Muscle of back (tissue), 13 donors: ENCODE measurements around the gene EPB41L3. TPM values are rescaled to one million over a fixed set of nuclear protein-coding genes. Genes with fewer than 3 reads are reported as not detected.

Experiments used
- DNase-seq, 3 donors: peaks; one replicate each; pipeline versions ENCODE4 v3.0.0 to v3.0.0-alpha.2; 2013
- long read RNA-seq, 9 donors: transcript quantifications; one replicate each; lab custom pipeline, GENCODE V29; 2026
- polyA plus RNA-seq, 10 donors: library from polyadenylated mRNA; unstranded; fragments of 120-200 nt; gene quantifications; one replicate each; pipeline ENCODE4 v1.2.1, GENCODE V29; 2013; ENCODE audit not compliant: insufficient read length in 10 of 10

Gene EPB41L3
- polyA plus RNA-seq: 100 to 1,000 TPM in 5 of 10 donors, 10 to 100 TPM in 5; 82.9 to 139 (median 98.9) TPM
- long read RNA-seq, donor 1, full-length matches to known transcripts: 3 of 16 reads
- long read RNA-seq, donor 1, partial matches to known transcripts: 13 of 16 reads
- long read RNA-seq, donor 1, other reads (novel, unspliced or antisense): 0 of 16 reads
- long read RNA-seq, donor 2, full-length matches to known transcripts: 4 of 4 reads
- long read RNA-seq, donor 2, partial matches to known transcripts: 0 of 4 reads
- long read RNA-seq, donor 2, other reads (novel, unspliced or antisense): 0 of 4 reads
- long read RNA-seq, donor 3: 0 reads
- long read RNA-seq, donor 4, full-length matches to known transcripts: 3 of 9 reads
- long read RNA-seq, donor 4, partial matches to known transcripts: 6 of 9 reads
- long read RNA-seq, donor 4, other reads (novel, unspliced or antisense): 0 of 9 reads
- long read RNA-seq, donor 5, full-length matches to known transcripts: 6 of 18 reads
- long read RNA-seq, donor 5, partial matches to known transcripts: 12 of 18 reads
- long read RNA-seq, donor 5, other reads (novel, unspliced or antisense): 0 of 18 reads
- long read RNA-seq, donor 6, full-length matches to known transcripts: 8 of 18 reads
- long read RNA-seq, donor 6, partial matches to known transcripts: 10 of 18 reads
- long read RNA-seq, donor 6, other reads (novel, unspliced or antisense): 0 of 18 reads
- long read RNA-seq, donor 7, full-length matches to known transcripts: 3 of 11 reads
- long read RNA-seq, donor 7, partial matches to known transcripts: 8 of 11 reads
- long read RNA-seq, donor 7, other reads (novel, unspliced or antisense): 0 of 11 reads
- long read RNA-seq, donor 8, full-length matches to known transcripts: 3 of 3 reads
- long read RNA-seq, donor 8, partial matches to known transcripts: 0 of 3 reads
- long read RNA-seq, donor 8, other reads (novel, unspliced or antisense): 0 of 3 reads
- long read RNA-seq, donor 9: 0 reads

DNA sequence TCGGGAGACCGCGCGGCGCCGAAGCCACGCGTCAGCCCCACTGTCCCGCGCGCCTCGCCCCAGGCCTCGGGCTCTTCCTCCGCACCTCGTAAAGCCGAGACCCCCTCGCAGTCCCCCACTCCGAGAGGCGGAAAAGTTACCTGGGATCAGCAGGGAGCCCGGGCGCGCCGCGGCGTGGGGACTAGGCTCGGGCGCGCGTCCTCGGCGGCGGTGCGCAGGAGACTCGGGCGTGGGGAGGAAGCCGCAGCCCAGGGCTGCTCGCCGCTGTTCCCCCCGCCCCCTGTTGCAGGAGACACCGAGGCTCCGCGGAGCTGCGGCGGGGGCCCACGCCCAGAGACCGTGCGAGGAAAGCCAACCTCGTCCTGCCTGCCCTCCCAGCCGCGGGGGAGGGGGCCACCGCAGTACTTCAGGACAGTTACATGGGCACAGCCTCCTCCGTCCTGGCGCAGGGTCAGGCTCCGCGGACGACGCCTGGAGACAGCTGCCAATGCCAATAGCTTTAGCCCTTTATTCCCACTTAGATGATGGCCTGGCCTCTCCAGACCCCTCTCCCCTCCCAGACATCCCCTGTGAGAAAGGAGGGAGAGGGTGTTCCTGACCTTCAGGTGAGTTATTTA, at the start of gene EPB41L3:
TSS of gene EPB41L3 (minus strand) at position 225 of the 617 bp plus-strand sequence. CDS start 54,814 bp downstream, outside the sequence.
- peak in 2 of 3 donors; percentile 62 to 87 for DNase-seq

DNA sequence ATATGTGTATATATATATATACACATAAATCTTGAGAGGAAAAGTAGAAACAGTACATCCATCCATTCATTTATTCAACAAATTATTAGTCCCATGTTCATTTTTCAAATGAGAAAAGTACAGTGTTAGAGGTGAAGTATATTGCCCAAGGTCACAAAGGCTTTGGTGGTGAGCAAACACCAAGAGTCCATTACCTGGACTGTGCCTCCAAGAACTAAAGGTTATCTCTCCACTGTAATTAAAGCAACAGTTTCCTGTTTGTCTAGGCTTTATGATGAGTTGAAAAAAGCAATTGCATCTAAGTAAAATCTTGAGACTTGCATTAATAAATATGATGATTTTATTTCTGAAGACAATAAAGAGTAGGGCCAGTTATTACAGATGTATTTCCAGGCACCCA, 44.7 kb upstream of the EPB41L3 start:
- no peak for DNase-seq

DNA sequence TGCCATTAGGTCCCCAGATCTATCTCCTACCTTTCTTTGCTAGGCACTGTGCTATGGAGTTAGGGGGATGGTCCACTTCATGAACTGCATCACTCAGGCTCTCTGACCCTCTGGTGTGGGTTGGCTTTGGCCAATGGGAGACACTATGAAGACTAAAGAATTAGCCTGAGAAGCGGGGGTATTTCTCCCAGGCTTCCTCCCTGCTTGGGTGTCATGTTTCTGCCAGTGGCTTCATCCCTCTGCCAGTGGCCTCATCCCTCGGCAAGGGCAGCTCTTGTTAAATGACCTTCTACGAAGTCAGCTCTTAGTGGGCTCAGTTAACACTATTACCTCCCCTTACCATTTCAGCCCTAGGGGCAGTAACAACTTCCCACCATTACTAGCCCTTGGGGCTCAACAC, 41.9 kb upstream of the EPB41L3 start:
- DNase-seq: no peak

DNA sequence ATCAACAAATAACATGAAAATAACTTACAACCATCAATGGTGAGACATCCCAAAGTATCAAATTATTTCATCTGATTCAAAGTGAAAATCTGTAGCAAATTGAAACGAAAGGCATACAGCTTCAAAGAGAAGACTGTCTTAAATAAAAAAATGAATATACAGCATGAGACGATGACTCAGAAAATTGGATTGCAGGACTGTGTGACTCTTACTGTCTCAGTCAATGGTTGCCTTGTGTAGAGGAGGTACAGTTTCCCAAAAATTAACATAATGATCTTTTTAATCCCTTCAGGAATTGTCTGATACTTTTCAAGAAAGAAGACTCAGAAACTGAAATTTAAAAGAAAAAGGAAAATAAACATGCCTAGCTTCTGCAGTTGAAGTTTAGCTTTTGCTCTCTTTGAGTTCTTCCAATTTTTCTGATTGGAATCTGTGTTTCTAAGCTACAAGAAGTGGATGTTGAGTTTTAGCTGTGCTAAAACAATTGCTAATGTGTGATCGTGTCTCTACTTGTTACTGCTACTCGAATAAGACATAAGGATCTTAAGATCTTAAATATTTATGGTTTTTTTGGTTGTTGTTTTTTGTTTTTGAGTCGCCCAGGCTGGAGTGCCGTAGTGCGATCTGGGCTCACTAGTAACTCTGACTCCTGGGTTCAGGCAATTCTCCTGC, 41.1 kb upstream of the EPB41L3 start:
- peak in 1 of 3 donors; percentile 40 for DNase-seq

DNA sequence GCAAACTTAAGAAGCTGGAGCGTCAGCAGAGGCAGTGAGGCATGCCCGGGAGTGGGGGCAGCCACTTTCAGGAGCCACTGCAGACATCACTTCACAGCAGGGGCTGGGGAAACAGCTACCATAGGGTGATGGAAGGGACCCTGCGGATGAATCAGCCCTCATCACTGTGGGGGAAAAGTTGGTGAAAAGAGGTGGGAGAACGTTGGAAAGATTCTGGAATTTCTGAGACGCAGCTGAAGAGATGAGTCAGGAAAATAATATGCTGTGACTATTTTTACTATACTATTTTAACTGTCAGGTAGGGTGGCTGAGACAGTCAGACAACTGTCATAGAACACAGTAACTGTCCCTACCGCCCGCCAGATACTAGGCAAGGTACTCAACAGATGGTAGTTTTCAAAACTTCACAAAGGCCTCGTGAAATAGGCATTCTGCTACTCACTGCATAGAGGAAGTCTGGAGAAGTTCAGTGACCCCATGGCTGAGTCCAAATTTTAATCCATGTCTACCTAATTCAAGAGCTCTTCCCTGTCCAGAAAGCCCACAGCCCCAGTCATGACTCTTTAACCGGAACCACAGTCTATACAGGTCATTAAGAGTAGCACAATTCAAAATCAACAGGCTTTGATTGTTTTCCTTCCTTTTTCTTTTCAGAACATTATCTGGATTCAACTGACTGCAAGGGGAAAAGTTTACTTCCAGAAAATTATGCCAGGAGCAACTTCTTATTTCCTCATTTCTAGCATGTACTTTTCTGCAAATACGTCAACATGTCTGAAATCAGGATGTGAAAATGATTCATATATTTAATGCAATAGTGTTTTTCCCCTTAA, 39.3 kb upstream of the EPB41L3 start:
- peak in 2 of 3 donors; percentile 52 to 73 for DNase-seq

DNA sequence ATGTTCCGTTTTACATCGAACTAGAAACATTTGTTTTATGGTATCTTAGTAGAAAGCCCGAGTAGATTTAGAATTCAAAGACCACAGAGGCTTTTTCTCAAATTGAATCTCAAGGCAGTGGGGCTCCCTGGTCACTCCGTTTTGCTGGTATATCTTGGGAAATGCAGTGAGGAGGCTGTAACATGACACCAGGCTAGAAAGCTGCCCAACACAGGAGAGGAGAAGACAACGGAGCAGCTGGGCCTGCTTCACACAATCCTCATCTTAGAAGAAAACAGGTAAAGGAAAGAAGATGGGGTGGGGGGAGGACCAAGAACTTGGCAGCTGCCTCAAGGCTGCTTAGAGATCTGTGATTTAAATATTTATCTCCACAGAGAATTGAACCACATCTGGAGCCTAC, 38.3 kb upstream of the EPB41L3 start:
- DNase-seq: peak; percentile 29 to 69 (median 38)

DNA sequence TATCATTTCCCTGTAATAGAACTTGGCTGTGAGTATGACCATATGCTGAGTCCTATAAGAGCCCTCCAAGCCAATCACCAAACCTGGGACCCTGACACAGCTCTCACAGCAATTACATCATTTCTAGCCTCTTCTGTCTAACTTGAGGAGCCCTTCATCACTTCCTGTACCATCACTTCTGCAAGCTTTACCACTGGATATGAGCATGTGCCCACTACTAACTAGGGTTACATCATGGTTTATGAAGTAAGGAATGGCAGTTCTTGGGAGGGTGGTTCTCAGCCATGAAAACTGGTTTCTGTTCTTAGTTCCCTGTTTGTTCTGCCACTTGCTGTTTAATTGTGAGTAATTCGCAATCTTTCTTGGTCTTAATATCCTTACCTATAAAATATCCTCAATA, 31.0 kb upstream of the EPB41L3 start:
- no peak for DNase-seq

DNA sequence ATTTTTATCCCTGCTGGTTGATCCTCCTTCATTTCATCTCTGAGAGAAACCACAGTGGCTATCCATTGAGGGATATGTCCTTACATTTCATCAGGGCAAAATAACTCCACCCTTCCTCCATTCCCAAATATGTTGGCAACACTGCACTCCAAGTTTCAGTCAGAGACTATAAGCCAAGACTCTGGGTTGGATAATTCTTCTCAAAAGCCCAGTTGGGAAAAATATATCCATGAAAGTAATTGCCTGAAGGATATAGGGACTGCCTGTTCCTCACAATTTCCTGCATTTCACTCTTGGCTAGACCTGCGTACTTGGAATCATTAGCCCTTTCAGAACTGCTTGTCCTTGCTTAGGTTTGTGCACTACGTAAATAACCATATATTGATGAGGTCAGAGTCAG, 27.9 kb upstream of the EPB41L3 start:
- DNase-seq: peak in 2 of 3 donors; percentile 54 to 80

DNA sequence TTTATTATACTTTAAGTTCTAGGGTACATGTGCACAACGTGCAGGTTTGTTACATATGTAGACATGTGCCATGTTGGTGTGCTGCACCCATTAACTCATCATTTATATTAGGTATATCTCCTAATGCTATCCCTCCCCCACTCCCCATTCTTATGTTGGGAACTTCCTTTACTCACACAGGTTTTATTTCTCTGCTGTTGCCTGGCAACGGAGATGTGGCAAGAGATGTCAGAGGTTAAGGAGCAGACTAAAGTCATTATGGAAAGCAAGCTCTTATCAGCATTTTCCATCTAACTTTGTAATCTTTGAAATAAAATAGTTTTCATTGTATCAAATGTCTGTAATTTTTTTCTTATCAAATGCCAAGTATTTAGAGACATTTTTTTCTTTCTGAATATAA, 26.8 kb upstream of the EPB41L3 start:
- DNase-seq: peak in 2 of 3 donors; percentile 30 to 59

DNA sequence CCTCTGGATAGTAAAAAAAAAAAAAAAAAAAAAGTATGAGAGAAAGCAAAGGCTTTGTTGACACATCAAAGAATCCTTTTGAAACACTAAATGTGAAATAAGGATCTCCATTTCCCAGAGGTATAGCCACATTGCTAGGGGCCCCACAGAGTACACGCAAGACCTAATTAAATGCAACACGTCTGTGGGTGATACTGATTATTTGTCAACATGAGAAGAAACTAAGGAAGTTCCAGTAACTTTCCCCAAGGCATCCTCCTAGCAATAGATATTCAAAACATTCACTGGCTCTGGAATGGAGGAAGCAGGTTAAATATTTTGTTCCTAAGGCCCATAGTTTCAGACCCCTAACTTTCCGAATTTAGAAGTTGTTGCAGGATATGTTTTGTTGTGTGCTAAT, 24.6 kb upstream of the EPB41L3 start:
- DNase-seq: no peak

DNA sequence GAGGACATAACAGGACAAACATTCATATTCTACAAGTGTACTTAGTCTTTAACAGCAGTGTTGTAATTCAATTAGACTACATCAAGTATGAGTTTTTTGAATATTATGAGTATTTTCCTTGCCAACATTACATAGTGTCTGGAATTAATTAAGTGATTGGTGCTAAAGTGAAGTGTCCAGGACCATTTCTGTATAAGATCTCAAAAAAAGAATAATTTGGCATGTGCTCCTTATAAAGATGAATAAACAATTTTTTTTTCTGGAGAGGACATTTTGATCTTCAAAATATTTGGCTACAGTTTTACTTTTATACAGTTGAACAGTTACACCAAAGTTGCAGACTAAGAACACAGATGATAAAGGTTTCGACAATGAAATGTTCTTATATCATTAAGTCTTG, 15.1 kb upstream of the EPB41L3 start:
- DNase-seq: no peak

DNA sequence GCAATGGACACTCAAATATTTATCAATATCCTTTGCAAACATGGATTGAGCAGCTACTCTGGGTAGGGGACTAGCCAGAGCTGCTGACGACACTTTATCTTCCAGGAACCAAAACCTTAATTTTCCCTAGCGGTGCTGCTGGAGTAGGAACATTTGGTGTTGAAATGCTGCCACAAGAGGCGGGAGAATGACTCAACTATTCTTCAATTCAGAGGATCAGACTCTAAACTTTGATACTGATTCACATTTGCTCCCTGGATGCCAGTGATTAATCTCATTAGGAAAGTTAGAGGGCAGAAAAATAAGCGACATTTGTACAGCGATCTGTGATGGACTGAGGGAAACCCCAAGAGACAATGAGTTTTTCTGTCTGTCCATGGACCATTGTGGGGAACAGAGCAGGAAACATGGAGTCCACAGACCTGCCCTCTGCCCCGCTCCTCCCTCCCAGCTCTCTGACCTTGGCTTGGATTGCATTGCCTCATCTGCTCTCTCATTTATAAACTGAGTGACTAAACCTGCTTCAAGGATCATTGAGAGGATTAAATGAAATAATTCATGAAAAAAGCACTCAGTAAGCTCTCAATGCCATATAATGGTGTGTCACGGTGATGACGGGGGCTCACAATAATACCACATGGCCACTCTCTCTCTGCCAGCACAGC, 12.6 kb upstream of the EPB41L3 start:
- no peak for DNase-seq

DNA sequence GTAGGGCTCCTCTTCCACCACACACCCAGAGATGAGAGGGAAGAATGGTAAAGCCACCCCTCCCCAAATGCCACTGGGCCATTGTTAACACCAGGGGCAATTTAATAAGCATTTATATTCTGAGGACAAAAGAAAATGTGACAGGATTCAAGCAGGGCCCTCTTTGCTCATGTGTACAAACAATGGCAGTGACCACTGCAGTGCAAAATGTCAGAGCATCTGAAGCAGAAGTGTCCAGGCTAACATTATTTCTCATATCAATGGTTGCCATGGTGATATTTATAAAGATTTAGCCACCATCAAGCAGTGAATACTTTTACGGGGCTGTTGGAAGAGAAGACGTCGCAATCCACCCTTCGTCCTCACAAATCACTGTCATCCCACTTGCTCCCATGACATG, 10.8 kb upstream of the EPB41L3 start:
- no peak for DNase-seq

DNA sequence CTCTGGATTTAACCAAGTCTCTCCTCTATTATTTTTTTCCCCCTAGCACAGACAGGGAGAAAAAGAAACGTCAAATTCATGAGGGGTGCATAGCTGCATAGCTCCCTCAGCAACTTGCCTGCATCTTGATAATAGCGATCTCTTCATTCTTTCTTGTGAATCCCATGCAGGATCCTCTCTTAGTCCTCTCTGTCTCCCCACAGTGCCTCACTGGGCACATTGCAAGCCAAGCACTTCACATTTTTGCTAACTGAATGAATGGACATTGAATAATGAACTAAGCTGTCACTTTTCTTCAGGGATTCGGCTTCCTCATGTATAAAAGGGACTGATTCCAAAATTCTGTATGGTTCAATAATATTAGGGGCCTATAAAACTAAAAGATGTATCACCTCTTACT, 2.9 kb upstream of the EPB41L3 start:
- peak; percentile 45 to 73 (median 56) for DNase-seq

DNA sequence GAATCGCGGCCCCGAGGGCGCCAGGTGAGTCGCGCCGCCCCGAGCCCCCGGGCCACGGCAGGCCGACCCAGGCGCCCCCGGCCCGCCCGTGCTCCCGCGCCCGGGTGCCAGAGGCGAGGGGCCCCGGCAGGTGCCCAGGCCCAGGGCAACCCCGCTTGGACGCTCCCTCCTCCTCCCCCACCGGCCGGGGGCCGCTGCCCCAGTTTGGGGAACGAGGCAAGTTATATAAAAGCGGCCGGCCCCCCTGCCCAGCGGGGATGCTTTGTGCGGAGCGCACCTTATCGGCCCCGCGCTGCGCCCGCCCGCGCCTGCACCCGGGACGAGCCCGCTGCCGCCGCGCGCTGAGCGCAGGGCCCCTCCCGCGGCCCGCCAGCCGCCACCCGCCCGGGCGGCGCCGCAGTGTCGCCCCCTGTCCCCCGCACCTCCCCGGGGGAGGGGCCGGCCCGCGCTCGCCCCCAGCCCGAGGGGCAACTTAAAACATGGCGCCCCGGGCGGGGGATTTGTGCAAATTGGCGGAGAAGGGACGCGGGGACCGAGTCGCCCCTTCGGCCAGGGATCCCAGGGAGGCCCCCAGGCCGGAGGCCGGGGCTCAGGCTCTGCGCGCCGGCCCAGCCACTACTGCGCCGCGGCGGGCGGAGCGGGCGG, 639 bp downstream of the EPB41L3 start:
- peak in 2 of 3 donors; percentile 47 to 73 for DNase-seq

DNA sequence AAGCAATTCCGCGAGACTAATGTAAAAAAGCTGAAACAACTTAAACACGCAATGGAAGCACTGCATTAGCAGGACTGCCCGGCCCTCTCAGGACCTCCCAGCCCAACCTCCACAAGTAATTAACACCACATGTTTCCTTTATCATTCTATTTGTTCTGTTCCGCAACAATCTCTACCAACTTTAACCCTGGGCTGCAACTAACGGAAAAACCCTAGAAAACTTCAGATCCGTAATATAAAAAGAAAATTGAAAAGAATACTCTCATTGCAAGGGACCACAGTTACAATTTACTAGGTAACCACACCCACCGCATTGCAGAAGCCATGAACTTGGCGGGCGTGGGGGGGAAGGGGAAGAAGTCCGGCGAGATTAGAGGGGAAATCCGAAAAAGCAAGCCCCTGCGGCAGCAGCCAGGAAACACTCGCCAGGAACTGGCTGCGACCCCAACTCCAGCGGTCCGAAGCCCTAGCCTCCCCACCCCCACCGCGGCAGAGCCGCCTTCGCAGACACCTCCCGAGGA, 1.2 kb downstream of the EPB41L3 start:
- peak in 2 of 3 donors; percentile 64 to 86 for DNase-seq

DNA sequence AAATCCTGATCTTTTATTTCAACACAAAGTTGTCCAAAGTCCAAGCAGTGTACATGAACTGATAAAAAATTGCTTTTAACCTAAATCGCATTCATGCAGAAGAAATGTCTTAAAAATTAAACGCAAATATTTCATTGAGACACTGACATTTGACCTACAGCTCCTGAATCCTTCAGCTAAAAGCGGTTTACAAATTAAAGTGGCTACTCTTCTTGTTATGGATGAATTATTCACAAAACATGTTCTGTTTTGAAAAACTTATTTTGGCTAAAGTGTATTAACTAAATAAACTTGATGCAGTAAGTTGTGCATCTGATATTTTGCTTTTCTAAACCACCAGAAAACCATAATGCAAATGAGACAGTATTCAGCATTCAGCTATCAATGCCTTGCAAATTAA, 2.2 kb downstream of the EPB41L3 start:
- DNase-seq: no peak

DNA sequence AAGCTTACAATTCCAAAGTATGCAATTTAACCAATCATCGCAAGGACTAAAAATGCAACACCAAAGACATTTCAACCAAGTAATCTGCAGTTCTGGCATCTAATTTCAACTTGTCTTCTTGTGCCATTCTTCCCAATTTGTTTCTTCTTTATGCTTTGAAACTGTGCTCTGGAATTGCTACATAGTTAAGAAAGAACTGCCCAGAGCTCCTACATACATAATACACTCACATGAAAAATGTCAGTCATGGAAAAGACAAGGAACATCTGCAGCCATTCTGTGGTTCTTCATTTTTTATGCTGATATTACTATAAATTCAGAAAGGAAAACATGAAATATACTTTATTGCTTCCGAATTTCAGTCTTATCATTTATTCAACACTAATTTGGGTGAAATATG, 4.4 kb downstream of the EPB41L3 start:
- no peak for DNase-seq

DNA sequence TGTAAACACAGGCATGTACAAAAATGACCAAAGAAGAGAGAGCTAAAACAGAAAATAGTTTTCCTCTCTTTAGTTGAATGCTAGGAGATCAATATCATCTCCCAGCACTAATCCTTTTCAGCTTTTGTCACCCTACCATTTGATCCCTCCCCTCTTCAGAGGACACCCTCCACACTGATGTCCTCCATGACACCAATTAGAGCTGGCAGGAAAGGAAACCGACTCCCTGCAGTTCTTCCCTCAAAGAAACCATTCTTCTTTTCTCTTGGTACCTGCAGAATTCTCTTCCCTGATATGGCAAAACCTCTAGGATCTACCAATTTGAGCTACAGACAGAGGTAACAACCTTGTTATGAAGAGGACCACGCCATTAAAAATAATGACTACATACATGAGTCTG, 5.3 kb downstream of the EPB41L3 start:
- DNase-seq: no peak
